NCI-H2196 treated with DMSO at 0.1 percent for 48 hours (cell line): ENCODE results near the gene TERB1.
A peak's percentile ranks its signal among the peaks of the same experiment; 100 is the strongest.

ENCODE experiments used
- DNase-seq: peaks from one replicate; lab custom pipeline; 2025; ENCODE audit not compliant: unreplicated experiment; lab: John Stamatoyannopoulos, UW

Gene TERB1

GRCh38 chr16:66746682-66747081 is 54.7 kb downstream of the TERB1 start:
- DNase-seq, result no peak

DNA sequence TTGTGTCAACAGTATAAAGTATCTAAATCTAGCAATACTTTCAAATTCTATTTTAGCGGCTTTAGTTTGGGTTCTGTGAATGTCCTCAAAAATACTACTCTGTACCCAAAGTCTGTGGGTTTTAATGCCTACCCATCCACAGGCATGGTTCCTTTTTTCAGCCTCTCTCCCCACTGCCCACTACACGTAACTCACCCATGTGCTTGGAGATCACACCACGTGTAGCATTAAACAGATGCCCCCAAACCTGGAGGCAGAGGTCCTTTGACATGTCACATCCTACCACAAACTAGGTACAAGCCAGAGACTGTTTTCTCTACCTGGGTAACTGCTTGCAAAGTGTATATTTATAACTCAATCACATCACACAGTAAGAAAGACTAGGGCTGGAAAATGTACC is 55.3 kb downstream of the TERB1 start:
- DNase-seq, result no peak

- DNase-seq, result no peak
These were observed 59.2 kb downstream of the TERB1 start for GRCh38 chr16:66741950-66742808.

GRCh38 chr16:66741169-66741900 is 60.0 kb downstream of the TERB1 start:
- peak; percentile 57 for DNase-seq

DNA sequence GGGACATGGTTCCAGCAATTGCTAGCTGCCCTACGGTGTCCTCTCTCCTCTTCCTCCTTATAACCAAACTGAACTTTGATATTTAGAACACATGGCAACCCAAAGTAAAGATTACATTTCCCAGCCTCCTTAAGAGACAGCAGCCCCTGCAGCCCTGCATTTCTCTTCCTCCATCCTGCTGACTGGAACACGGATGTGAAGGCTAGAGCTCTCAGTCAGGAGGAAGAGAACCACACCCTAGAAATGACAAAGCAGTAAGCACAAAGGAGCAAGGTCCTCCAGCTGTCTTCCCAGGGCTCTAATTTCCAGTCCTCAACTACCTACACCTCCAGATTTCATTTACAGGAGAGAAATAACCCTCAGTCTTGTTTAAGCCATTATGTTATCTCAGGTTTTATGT is 60.9 kb downstream of the TERB1 start:
- no peak for DNase-seq

DNA sequence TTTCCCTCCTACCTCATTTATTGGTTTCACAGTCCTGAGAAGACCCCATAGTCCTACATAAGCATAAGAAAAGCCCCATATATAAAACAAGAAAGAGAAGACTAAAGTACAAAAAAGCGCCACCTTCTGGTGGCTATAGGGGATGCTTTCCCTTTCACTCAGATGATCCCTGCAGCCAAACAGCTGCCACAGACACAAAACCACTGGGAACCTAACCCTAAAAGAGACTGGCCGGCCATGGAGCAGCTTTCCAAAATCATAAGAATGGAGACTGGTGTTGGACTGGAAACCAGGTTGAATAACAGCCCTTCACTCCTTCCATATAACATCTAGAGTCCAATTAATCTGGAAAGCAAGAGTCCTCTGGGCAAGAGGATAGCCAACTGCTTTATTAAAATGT is 61.4 kb downstream of the TERB1 start:
- no peak for DNase-seq

- no peak for DNase-seq
These were observed 65.5 kb downstream of the TERB1 start for GRCh38 chr16:66735891-66736290.

DNA sequence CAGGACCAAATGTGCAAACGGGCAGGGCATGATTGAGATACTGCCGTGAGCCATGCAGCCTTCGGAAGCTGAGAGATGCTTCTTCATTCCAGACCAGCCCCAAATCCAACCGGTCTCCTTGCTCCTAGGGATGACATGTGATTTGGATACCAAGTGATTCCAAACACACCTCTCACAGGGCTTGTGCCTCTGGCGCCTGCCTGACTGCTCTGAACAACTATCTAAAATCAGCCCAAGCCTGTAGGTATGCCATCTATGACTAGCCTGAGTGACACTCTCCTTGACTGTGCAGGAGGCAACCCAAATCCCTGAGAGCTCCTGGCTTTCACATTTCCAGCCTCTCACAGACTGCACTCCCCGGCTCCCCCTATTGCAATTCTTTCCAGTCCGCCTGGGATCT is 70.3 kb downstream of the TERB1 start:
- no peak for DNase-seq

DNA sequence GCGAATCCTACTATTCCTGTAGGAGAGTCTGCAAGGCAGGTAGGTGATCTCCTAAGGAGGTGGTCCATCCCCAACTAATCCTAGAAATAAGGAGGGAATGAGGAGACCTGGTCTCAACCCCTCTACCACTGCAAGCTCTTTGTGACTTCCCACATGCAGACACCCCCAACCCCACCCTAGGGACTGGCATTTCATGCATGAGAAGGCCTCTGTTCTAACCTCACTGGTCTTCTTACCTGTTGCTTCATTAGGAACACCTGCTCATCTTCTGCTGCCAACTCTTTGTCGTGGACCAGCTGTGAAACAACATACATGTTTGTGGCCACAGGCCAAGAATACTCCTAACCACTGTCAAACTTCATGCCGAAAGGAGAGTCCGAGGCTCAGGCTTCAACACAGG is 72.6 kb downstream of the TERB1 start:
- no peak for DNase-seq

DNA sequence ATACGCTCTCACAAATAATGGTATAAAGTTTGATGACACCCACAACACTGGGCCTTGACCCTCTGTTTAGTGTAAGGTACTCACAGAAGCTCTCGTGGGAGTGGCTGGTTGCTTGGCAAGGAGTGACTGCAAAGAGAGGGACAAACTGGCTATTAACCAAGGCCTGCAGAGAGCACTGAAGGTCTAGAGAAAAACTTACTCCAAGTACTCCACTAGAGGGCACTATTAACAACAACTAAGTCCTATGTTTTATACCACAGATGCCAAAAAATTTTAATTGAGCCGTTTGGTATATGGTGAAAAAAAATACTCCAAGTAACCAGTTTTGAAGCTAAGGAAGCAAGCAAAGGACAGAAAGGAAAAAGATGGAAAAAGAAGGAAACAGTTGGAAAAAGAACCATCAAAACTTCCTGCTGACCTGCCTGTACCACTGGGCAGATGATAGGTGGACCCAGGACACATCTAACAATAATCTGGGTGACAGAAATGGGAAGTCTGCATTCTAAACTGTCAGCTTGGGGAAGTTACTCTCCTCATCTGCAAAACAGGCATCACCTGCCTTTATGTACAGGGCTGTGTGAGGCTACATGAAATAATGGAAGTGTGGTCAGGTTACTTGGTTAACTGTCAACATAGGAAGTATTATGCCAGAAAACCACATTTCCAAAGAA is 73.1 kb downstream of the TERB1 start:
- DNase-seq, result peak; percentile 44

GRCh38 chr16:66720766-66721165 is 80.6 kb downstream of the TERB1 start:
- no peak for DNase-seq

GRCh38 chr16:66719246-66719645 is 82.1 kb downstream of the TERB1 start:
- no peak for DNase-seq

- DNase-seq, result no peak
These were observed 83.6 kb downstream of the TERB1 start for GRCh38 chr16:66717776-66718175.

- DNase-seq, result no peak
These were observed 84.2 kb downstream of the TERB1 start for GRCh38 chr16:66717112-66717675.

GRCh38 chr16:66714654-66715307 is 86.6 kb downstream of the TERB1 start:
- DNase-seq, result no peak

DNA sequence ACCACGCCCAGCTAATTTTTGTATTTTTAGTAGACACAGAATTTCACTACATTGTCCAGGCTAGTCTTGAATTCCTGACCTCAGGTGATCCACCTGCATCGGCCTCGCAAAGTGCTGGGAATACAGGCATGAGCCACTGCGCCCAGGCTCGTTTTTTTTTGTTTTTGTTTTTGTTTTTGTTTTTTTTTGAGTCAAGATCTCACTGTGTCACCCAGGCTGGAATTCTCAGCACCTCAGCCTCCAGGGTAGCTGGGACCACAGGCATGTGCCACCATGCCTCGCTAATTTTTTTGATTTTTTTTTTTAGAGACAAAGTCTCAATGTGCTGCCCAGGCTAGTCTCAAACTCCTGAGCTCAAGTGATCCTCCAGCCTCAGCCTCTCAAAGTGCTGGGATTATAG is 87.3 kb downstream of the TERB1 start:
- no peak for DNase-seq

- DNase-seq, result no peak
These were observed 88.3 kb downstream of the TERB1 start for GRCh38 chr16:66713076-66713475.

DNA sequence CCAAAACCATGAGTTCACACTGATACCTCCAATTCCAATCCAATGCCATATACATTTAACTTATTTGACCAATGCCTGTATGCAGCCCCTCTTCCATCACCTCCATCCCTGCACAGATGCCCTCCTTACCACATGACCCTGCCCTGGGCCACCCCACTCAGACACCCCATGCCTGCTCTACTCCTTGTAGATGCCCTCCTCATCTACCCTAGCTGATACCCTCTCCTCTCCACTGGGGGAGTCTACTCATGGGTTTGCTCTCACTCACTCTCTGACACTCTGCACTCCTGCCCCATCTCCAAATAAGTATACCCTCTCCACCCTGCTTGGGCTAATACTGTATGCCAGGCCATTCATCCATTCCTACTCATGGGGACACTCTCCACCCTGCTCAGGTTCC is 88.9 kb downstream of the TERB1 start:
- DNase-seq, result no peak

DNA sequence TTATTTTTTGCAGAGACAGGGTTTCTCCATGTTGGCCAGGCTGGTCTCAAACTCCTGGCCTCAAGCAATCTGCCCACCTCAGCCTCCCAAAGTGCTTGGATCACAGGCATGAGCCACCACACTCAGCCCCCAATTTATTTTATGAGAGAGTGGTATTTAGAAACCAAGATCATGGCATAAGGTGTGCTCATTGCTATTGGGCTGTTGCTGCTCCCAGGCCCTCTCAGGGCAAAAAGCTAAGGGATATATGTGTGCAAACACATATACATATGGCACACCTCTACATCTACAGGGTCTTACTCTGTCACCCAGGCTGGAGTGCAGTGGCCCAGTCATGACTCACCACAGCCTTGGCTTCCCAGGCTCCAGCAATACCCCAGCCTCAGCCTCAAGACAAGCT is 89.8 kb downstream of the TERB1 start:
- DNase-seq, result no peak

- no peak for DNase-seq
These were observed 94.9 kb downstream of the TERB1 start for GRCh38 chr16:66706506-66706880.
